LNCaP clone FGC (cell line): Measurements from ENCODE around the gene INSYN2B.

ENCODE experiments used
- DNase-seq: peaks from one replicate; pipeline ENCODE4 v3.0.0-alpha.2; 2011; ENCODE audit warnings: low read depth
- H3K4me3 ChIP-seq: 2 replicates; pipeline ENCODE4 v1.5.1; 2011; ENCODE audit warnings: mild to moderate bottlenecking, low read depth, low read length, control low read depth
- TF ChIP-seq, protein P1 (sequence below): IDR thresholded peaks from 2 replicates; pipeline ENCODE4 v1.5.1; 2012; ENCODE audit warnings: mild to moderate bottlenecking; ENCODE audit not compliant: control insufficient read depth, insufficient read depth; ENCODE audit errors: extremely low read depth

INSYN2B gene

GRCh38 chr5:169832845-169833244 lies 147.4 kb downstream of the INSYN2B start:
- no peak overlapping the region for H3K4me3 ChIP-seq
- TF ChIP-seq, protein P1, sequence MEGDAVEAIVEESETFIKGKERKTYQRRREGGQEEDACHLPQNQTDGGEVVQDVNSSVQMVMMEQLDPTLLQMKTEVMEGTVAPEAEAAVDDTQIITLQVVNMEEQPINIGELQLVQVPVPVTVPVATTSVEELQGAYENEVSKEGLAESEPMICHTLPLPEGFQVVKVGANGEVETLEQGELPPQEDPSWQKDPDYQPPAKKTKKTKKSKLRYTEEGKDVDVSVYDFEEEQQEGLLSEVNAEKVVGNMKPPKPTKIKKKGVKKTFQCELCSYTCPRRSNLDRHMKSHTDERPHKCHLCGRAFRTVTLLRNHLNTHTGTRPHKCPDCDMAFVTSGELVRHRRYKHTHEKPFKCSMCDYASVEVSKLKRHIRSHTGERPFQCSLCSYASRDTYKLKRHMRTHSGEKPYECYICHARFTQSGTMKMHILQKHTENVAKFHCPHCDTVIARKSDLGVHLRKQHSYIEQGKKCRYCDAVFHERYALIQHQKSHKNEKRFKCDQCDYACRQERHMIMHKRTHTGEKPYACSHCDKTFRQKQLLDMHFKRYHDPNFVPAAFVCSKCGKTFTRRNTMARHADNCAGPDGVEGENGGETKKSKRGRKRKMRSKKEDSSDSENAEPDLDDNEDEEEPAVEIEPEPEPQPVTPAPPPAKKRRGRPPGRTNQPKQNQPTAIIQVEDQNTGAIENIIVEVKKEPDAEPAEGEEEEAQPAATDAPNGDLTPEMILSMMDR = no peak
- no peak for DNase-seq

DNA sequence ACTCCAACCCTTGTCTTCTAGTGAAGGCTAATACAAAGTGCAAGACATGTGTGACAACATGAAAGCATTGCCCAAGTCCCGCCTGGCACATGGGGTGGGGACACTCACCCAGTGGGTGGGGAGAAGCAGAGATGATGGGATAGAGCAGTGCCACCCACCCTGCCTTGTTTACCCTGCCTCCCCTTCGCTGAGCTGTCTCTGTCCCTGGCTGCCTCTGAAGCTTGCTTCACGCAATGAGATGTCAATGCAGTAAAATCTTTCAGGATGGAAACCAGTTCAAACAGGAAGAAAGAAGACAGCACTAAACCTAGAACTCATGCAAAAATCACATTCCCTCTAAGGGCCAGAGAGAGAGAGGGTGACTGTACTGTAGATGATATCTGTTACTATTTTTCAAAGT lies 148.0 kb downstream of the INSYN2B start:
- no peak overlapping the region for H3K4me3 ChIP-seq
- TF ChIP-seq, protein P1 = no peak
- no peak for DNase-seq

DNA sequence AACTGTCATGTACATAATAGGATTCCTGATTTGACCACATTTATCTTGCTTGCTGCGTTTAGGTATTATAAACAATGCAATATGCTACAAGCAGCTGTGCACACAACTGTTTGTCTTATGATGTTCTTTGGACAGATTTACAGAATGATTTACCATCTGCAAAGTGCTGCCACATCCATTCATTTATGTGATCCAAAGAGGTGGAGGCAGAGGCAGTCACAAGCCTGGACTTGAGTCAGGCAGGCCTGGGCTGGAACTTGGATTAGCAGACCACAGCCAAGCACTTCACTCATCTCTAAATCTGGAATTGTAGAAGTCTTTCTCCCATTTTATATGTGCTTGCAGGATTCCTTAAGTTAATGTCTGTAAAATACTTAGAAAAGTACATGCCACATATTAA lies 149.0 kb downstream of the INSYN2B start:
- TF ChIP-seq, protein P1 = no peak
- no peak for DNase-seq
- H3K4me3 ChIP-seq = no peak overlapping the region

DNA sequence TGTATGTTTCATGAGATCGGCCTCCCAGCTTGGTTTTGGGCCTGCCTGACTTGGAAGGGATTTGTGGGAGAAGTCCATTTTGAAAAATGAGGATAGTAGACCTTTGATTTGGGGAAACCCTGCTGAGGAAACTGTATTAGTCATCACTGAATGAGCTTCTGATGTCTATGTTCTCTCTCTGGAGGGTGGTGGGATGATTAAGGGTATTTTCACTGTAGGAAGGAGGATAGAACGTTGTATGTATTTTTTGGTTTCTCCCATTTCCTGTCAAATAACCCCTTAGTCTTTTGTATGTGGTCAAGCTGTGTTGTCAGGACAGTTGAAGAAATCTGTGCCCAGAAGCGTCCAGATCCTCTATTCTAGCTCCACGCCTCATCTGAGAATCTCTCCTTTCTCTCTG lies 151.9 kb downstream of the INSYN2B start:
- no peak for DNase-seq
- no peak overlapping the region for H3K4me3 ChIP-seq
- TF ChIP-seq, protein P1 = no peak

DNA sequence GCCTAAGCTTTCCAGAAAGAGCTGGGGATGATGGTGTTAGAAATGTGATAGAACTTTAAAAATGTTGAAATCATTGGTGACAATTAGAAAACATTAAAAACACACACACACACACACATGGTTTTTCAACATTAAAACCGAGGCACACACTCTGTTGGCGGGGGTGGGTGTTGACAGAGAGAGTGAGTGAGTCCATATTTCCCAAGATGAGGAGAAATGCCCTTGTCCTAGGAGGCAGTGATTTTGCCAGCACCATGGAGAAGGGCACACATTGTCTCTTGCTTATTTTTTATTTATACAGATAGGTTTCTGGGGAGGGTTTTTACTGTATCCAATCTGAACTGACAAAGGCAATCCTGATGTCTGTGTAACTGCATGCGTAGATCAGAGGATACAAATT lies 152.5 kb downstream of the INSYN2B start:
- no peak for DNase-seq
- TF ChIP-seq, protein P1 = no peak
- H3K4me3 ChIP-seq = no peak overlapping the region

- DNase-seq = no peak
- no peak overlapping the region for H3K4me3 ChIP-seq
- TF ChIP-seq, protein P1 = peak; percentile 17; the same call in 1 of the 2 replicates
These were observed 153.7 kb downstream of the INSYN2B start for GRCh38 chr5:169826618-169827017.

GRCh38 chr5:169817031-169817430 lies 163.3 kb downstream of the INSYN2B start:
- DNase-seq = no peak
- H3K4me3 ChIP-seq = no peak overlapping the region
- TF ChIP-seq, protein P1 = no peak
